Thyroid gland (tissue), 4 donors: ENCODE measurements around the gene SLC22A14. TPM values are rescaled to one million over a fixed set of nuclear protein-coding genes. Genes with fewer than 3 reads are reported as not detected.

Experiments used
- DNase-seq, 2 donors: peaks; one replicate each; pipeline ENCODE4 v3.0.0-alpha.2; 2019
- H3K27ac ChIP-seq, 3 donors: fragments of 200-600 bp; sonication (generic); 1 replicate in 2 of 3; 2 replicates in 1 of 3; pipeline ENCODE4 v1.5.1; 2016 to 2019; ENCODE audit warnings: mild to moderate bottlenecking in 1 of 3, moderate library complexity in 1 of 3
- H3K27me3 ChIP-seq: fragments of 200-600 bp; sonication (generic); one replicate; pipeline ENCODE4 v1.5.1; 2019
- H3K36me3 ChIP-seq, 2 donors: fragments of 200-600 bp; sonication (generic); one replicate each; pipeline ENCODE4 v1.5.1; 2016 to 2019
- H3K4me1 ChIP-seq, 2 donors: fragments of 200-600 bp; sonication (generic); one replicate each; pipeline ENCODE4 v1.5.1; 2017 to 2019
- H3K4me3 ChIP-seq, 3 donors: fragments of 200-600 bp; sonication (generic); replicated peaks in 1 of 3; 1 replicate in 2 of 3; 2 replicates in 1 of 3; pipeline ENCODE4 v1.5.1; 2016; ENCODE audit warnings: mild to moderate bottlenecking in 1 of 3
- H3K9me3 ChIP-seq: fragments of 200-600 bp; sonication (generic); one replicate; pipeline ENCODE4 v1.5.1; 2017
- POLR2A ChIP-seq, 2 donors: fragments of 450-650 bp; IDR thresholded peaks; one replicate each; pipeline ENCODE4 v1.6.1; 2017; ENCODE audit warnings: antibody characterized with exemption in 2 of 2, mild to moderate bottlenecking in 2 of 2, moderate library complexity in 1 of 2
- WGBS, 2 donors: methylation state at CpG; one replicate each; pipeline ENCODE4 v1.1.5; 2017; 5-methylcytosine and 5-hydroxymethylcytosine counted together
- intact Hi-C: fragments of 100-400 bp; cut with DNase I; formaldehyde crosslinking; loops from one replicate; pipeline ENCODE4 v1.15.1; 2023
- total RNA-seq, 4 donors: library from RNA; depleted of rRNA; stranded (reverse); fragments of >200 nt; gene quantifications; one replicate each; pipeline ENCODE4 v1.2.3, GENCODE V29; 2016
- TF ChIP-seq, protein P1 (sequence below), 6 experiments: fragments of 200-600 bp in 3 of 6; fragments of 450-650 bp in 3 of 6; sonication (generic) in 3 of 6; IDR thresholded peaks; one replicate each; pipeline ENCODE4 v1.5.1; 2016 to 2019; ENCODE audit warnings: antibody characterized with exemption in 6 of 6, mild to moderate bottlenecking in 2 of 6, inconsistent platforms in 1 of 6, moderate library complexity in 1 of 6

SLC22A14 gene
- total RNA-seq, 4 donors from 2014 or later: not detected

DNA sequence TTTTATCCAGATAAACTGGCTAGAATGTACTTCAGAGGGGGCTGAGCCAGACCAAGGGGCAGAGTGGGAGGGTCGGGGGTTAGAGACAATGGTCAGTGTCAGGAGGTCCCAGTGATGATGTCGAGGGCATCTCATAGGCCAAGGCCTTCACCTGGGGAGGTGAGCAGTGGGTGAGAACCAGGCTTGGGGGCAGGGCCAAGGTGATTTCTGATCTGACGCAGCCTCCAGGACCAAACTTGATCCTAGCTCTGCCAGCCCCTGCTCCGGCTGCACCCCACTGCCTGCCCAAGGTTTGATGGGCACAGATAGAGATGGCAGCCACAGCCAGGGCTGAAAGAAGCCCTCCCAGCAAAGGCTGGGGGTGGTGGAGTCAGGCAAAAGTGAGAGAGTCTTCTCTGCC lies 79.4 kb downstream of the SLC22A14 start:
- H3K27ac ChIP-seq: no peak overlapping the region
- H3K4me1 ChIP-seq: no peaks in the 10 kb centered on the region
- no peaks in the 10 kb centered on the region for H3K36me3 ChIP-seq
- H3K27me3 ChIP-seq: no peaks in the 10 kb centered on the region
- no peak overlapping the region for H3K4me3 ChIP-seq
- DNase-seq: no peak
- intact Hi-C loops: no loop called here
- 69 to 71% methylated on average over 4 of the region's 4 CpGs for WGBS, 2 donors
- no peaks in the 10 kb centered on the region for H3K9me3 ChIP-seq
- TF ChIP-seq, protein P1, sequence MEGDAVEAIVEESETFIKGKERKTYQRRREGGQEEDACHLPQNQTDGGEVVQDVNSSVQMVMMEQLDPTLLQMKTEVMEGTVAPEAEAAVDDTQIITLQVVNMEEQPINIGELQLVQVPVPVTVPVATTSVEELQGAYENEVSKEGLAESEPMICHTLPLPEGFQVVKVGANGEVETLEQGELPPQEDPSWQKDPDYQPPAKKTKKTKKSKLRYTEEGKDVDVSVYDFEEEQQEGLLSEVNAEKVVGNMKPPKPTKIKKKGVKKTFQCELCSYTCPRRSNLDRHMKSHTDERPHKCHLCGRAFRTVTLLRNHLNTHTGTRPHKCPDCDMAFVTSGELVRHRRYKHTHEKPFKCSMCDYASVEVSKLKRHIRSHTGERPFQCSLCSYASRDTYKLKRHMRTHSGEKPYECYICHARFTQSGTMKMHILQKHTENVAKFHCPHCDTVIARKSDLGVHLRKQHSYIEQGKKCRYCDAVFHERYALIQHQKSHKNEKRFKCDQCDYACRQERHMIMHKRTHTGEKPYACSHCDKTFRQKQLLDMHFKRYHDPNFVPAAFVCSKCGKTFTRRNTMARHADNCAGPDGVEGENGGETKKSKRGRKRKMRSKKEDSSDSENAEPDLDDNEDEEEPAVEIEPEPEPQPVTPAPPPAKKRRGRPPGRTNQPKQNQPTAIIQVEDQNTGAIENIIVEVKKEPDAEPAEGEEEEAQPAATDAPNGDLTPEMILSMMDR (IDR thresholded peaks at IDR 0.05): no peak
- TF ChIP-seq POLR2A (IDR thresholded peaks at IDR 0.05): no peak

DNA sequence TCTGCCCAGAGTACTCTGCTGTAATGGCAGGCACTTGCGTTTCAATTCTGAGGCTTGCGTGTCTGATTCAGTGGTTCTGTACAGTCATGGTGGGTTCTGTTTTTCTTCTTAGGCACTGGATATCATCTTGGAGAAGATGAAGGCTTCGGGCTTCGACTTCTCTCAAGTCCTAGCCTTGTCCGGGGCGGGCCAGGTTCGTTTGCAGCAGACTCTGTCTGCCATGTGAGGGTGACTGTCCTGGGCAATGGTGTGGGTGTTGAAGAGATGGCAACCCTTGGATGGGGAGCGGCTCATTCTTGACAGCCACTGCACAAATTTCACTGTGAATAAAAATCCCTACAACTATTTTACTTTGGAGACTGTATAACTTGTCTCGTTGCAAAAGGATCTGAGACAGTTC lies 80.7 kb downstream of the SLC22A14 start:
- intact Hi-C loops: no loop called here
- no peaks in the 10 kb centered on the region for H3K4me1 ChIP-seq
- WGBS, 2 donors: 95 to 97% methylated on average over 9 of the region's 9 CpGs
- H3K27ac ChIP-seq: no peak overlapping the region
- H3K9me3 ChIP-seq: no peaks in the 10 kb centered on the region
- H3K27me3 ChIP-seq: no peaks in the 10 kb centered on the region
- no peak overlapping the region for H3K4me3 ChIP-seq
- no peak for TF ChIP-seq POLR2A (IDR thresholded peaks at IDR 0.05)
- TF ChIP-seq, protein P1 (IDR thresholded peaks at IDR 0.05): no peak
- H3K36me3 ChIP-seq: no peaks in the 10 kb centered on the region
- no peak for DNase-seq

DNA sequence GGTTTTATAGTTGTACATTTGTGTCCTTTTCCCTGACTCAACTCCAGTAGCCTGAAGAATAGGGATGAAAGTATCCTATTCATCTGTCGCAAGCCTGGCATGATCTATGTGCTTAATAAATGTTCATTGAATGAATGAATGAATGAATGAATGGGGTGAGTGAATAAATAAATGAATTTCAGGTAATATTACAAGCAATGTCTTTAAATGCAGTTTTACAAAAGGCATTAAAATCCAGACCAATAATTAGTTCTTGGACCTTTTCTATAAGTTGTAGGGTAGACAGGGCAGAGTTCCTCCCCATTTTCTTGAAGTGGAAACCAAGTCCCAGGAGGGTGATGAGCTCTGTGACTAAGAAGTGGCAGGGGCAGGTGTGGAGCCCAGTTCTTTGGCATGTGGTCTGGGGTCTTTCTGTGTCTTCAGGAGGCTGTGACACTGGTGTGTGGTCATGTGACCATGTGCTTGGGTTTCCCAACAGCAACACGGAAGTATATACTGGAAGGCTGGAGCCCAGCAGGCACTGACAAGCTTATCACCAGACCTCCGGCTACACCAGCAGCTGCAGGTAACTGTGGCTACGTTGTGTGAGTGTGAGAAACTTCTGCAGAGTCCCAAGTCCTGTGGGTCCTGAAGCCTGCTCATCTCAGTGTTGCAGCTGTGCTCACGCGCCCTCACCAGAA lies 82.8 kb downstream of the SLC22A14 start:
- no peak overlapping the region for H3K4me3 ChIP-seq
- H3K27me3 ChIP-seq: no peaks in the 10 kb centered on the region
- H3K9me3 ChIP-seq: no peaks in the 10 kb centered on the region
- no peaks in the 10 kb centered on the region for H3K36me3 ChIP-seq
- 94 to 95% methylated on average over 4 to 6 of the region's 6 CpGs for WGBS, 2 donors
- no peak overlapping the region for H3K27ac ChIP-seq
- DNase-seq: no peak
- intact Hi-C loops: no loop called here
- H3K4me1 ChIP-seq: no peaks in the 10 kb centered on the region
- TF ChIP-seq POLR2A (IDR thresholded peaks at IDR 0.05): no peak
- TF ChIP-seq, protein P1 (IDR thresholded peaks at IDR 0.05): no peak

DNA sequence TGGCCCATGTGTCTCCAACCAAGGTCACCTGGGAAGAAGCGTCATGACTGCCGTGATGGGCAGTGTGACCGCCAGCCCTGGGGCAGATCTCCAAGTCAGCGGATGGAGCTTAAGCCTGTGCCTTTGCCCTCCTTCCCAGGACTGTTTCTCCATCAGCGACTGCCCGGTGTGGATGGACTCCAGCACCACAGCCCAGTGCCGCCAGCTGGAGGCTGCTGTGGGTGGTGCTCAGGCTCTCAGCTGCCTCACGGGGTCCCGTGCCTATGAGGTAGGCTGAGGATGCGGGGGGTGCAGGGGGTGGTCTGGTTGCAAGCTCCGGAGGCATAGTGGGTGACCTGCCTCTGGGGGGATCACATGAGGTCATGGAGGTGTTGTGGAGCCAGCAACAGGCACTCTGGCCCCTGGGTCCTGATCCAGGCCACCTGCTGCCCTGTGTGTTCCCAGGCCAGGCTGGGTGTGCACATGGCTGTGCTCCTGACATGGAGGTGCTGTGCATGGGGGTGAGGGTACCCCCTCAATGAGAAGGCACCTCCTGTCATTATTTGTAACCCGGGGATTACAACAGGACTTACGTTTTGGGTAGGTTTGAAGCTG lies 83.5 kb downstream of the SLC22A14 start:
- Histone ChIP-seq H3K27me3 (no peaks in the 10 kb centered on the region), H3K36me3 (no peaks in the 10 kb centered on the region), H3K4me3 (no peak overlapping the region), H3K4me1 (no peaks in the 10 kb centered on the region), H3K27ac (no peak overlapping the region), H3K9me3 (no peaks in the 10 kb centered on the region)
- TF ChIP-seq POLR2A (IDR thresholded peaks at IDR 0.05): no peak
- TF ChIP-seq, protein P1 (IDR thresholded peaks at IDR 0.05): no peak
- WGBS, 2 donors: 95% methylated on average over 4 to 13 of the region's 13 CpGs
- intact Hi-C loops: no loop called here
- DNase-seq: no peak

DNA sequence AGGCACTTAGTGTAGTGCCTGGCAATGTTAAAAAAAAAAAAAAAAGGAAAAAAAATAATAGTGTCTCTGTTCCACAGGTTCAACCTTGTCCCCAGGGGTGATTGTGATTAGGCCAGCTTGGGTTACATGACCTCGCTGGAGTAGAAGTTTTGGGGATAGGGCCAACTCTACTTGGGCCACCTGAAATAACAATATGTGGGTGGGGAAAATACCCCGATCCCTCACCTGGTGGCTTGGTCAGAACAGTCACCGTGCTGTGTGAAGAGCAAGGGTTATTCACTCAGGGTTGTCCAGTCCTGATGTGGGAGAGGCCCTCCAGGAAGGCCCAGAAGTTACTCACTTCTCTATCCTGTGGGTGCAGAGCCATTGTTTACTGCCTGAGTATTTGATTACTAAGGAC lies 84.0 kb downstream of the SLC22A14 start:
- Histone ChIP-seq H3K27me3 (no peaks in the 10 kb centered on the region), H3K4me3 (no peak overlapping the region), H3K36me3 (no peaks in the 10 kb centered on the region), H3K9me3 (no peaks in the 10 kb centered on the region), H3K4me1 (no peaks in the 10 kb centered on the region), H3K27ac (no peak overlapping the region)
- no peak for DNase-seq
- TF ChIP-seq POLR2A (IDR thresholded peaks at IDR 0.05): no peak
- TF ChIP-seq, protein P1 (IDR thresholded peaks at IDR 0.05): no peak
- intact Hi-C loops: no loop called here
- 87 to 91% methylated on average over 3 of the region's 3 CpGs for WGBS, 2 donors
